Measurements from ENCODE around the gene GTF3C2. TPM values are rescaled to one million over a fixed set of nuclear protein-coding genes. Genes with fewer than 3 reads are reported as not detected.

GTF3C2 gene
- total and polyA plus RNA-seq, 2 of the 13 experiments (the other 11 are each of a cell fraction or from before 2014, with no cell fraction given): 77.5 to 130 TPM

- TF ChIP-seq FOXP1 (IDR thresholded peaks at IDR 0.05) (no peak), FOXP1 (CRISPR knock-in tag; IDR thresholded peaks at IDR 0.05) (no peak), BHLHE40 (IDR thresholded peaks at IDR 0.05; ENCODE audit: low read length) (no peak), CBX5 (CRISPR knock-in tag; IDR thresholded peaks at IDR 0.05; ENCODE audit: borderline replicate concordance) (no peak), ZNF775 (CRISPR knock-in tag; IDR thresholded peaks at IDR 0.05; ENCODE audit: borderline replicate concordance) (no peak), POLR2G (IDR thresholded peaks at IDR 0.05; ENCODE audit: low read depth, low read length) (no peak; the same call in 1 of the 2 replicates), ZNF605 (CRISPR knock-in tag; IDR thresholded peaks at IDR 0.05) (0 out of 2 replicates have a peak, but pooled peaks have one; percentile 49), MTERF4 (CRISPR knock-in tag; IDR thresholded peaks at IDR 0.05) (no peak; the same call in none of the 2 replicates), BCLAF1 (IDR thresholded peaks at IDR 0.05) (no peak), ZNF512 (CRISPR knock-in tag; IDR thresholded peaks at IDR 0.05) (no peak), RERE (CRISPR knock-in tag; IDR thresholded peaks at IDR 0.05; ENCODE audit: low read depth) (no peak; the same call in 1 of the 2 replicates), BRF2 (CRISPR knock-in tag; IDR thresholded peaks at IDR 0.05) (no peak), MAFK (conservative IDR thresholded peaks at IDR 0.05 in 1 of 2, IDR thresholded peaks at IDR 0.05 in 1 of 2; ENCODE audit: low read length in 2 of 2) (no peak), ZNF207 (IDR thresholded peaks at IDR 0.05; ENCODE audit: borderline replicate concordance) (no peak), ZNF12 (CRISPR knock-in tag; IDR thresholded peaks at IDR 0.05) (no peak)
Measured at GRCh38 chr2:27370816-27371620, 14.5 kb upstream of the GTF3C2 start (continued).
